Activated naive CD4-positive, alpha-beta T cell treated with Interleukin-2 at 50 U/mL for 16 hours (primary cell): ENCODE results near the gene MYO1B.

ENCODE experiments used
- DNase-seq: peaks from one replicate; pipeline ENCODE4 v3.0.0-alpha.2; 2020

MYO1B gene

GRCh38 chr2:191301971-191302370, 56.8 kb downstream of the MYO1B start:
- no peak for DNase-seq

- no peak for DNase-seq
These were observed 57.4 kb downstream of the MYO1B start for GRCh38 chr2:191302459-191303139.

DNA sequence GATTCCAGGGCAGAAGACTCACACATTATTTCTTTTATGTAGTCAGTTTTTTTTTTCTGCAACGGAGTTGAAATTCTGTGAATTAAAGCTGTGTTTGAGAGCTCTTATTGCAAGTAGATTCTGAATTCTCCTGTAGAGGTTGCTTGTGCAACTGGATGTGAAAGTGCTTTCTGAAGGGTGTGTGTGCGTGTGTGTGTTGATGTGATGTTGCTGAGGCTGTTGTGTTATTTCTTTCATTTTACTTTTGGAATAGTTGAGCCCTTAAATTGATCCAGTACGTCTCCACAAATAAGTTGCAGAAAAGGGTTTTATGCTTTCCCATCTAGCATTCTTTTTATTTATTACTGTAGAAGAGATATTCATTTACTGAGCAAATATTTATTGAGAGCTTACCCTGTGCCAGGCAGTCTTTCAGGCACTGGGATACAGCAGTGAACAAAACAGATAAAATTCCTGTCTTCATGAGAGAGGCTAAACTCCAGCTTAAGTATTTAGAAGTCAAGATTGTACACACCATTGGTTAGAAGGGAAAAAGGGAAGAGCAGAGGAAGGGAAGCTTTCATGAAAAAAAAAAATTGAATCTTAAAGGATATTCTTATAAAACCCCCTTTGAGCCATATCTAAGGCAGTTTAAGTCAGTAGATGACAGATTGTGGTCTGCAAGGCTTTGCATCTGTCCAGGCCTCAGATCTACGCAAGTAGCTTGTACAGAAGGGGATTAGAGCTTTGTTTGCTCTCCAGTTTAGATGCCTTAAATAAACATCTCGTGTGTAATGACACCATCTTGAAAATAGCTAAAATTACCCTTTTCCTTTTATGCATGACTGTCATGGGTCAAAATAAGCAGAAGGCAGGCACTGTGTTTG, 58.2 kb downstream of the MYO1B start:
- DNase-seq, result no peak

DNA sequence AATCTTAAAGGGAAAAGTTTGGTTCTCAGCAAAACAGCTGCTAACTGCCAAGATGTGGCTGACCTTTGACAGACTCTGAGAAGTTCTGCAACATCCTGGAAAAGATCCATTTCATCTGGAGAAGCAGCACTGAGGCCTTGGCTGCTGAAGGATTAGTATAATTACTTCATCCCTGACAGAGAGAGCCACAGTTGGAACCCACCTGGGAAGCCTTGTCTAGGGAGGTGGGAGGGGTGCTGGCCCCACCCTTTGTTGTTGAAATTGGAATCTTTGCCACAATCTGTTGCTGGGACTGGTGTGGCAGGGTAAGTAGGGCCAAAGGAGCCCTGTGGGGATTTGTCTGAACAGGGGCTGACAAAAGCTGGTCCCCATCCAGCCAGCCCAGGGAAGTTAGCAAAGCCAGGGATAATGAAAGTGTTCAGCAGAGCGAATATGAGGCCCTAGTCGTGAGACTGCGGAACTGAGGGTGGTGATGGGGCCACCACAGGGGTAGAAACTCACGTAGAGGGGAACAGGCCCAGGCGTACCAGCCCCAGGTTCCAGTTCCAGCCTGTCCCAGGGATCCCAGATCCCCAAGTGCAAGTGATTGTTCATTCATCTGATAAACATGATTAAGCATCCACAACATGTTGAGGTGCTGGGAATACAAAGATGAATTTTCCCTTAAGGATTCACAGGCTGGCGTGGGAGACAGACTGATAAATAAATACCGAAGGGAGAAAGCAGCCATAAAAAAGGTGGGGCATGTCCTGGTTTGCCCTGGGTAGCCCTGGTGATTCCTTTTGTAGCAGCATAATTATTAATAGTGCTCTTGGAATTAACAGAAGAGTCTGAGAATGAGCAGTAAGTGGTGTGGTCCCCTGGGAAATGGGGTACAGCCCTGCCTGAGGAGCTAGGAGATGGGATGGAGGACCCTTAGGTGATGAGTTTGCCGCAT, 60.0 kb downstream of the MYO1B start:
- DNase-seq, result no peak

- DNase-seq, result no peak
These were observed 62.8 kb downstream of the MYO1B start for GRCh38 chr2:191308026-191308425.

DNA sequence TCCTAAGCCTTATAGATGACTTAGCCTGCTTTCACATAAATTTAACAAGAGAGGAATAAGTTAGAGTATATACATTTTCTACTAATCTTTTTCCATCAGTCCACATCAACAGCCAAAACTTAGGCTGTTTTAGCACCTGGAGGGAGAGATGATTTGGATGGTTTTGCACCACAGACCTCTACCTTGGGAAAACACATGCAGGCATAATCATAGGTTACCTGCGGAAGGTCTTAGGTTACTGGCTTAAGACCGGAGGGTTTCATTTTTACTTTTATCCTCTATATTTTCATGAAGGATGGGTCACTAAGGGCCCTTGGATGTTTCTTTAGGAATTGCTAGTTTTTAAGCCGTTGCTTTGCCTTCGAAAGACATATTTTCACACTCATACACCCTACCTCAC, 66.0 kb downstream of the MYO1B start:
- no peak for DNase-seq

DNA sequence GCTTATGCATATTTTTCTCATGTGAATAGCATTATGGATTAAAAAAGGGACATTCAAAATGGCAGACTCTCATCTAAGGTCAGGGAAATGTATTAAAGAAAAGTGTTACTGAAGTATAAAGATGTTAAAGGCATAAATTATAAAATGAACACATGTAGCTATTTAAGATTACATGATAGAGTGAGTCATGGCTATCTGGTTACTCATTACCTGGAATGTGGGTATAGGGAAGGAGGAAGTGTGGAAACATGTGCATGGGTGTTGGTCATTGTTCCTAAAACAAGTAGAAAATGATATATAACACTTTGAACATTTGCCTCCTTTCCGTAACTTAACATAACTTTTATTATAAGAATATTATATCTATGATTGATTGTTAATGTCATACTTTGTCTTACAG, 66.4 kb downstream of the MYO1B start:
- no peak for DNase-seq

GRCh38 chr2:191312163-191312562, 67.0 kb downstream of the MYO1B start:
- no peak for DNase-seq

- no peak for DNase-seq
These were observed 67.5 kb downstream of the MYO1B start for GRCh38 chr2:191312662-191313061.

GRCh38 chr2:191314697-191315364, 69.6 kb downstream of the MYO1B start:
- no peak for DNase-seq

GRCh38 chr2:191315365-191315752, 70.2 kb downstream of the MYO1B start:
- no peak for DNase-seq

- DNase-seq, result no peak
These were observed 71.2 kb downstream of the MYO1B start for GRCh38 chr2:191316246-191316994.

DNA sequence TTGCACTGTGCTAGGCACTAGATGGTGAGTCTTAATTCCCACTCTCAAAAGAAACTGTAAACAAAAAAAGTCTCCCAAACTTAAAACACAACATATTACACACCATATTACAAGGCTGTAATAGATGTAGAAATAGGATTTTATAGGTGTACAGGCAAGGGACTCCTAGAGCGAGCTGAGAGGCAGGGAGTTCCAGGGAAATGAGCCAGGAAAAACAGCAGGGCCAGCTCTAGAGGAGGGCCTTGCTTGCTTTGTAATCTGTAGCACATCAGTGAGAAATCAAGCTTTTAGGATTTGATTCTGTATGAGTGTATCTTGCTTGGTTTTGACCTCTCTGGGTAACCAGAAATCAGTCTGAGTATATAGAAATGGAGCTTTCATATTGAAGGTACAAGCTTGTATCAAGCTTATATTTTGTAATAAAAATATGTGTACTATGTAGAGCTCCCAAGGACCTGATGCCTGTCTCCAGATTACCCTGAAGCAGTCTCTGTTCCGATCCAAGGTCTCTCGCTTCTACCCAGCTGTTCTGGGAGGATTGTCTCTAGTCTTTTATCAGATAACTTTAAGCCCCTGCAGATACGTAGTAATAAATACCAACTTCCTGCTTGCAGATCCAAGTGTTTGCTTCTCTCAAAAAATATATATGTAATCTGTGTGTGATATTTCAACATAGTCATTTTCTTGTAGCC, 73.0 kb downstream of the MYO1B start:
- DNase-seq, result no peak

- DNase-seq, result no peak
These were observed 73.5 kb downstream of the MYO1B start for GRCh38 chr2:191318729-191319078.

- DNase-seq, result no peak
These were observed 74.0 kb downstream of the MYO1B start for GRCh38 chr2:191319186-191319585.

DNA sequence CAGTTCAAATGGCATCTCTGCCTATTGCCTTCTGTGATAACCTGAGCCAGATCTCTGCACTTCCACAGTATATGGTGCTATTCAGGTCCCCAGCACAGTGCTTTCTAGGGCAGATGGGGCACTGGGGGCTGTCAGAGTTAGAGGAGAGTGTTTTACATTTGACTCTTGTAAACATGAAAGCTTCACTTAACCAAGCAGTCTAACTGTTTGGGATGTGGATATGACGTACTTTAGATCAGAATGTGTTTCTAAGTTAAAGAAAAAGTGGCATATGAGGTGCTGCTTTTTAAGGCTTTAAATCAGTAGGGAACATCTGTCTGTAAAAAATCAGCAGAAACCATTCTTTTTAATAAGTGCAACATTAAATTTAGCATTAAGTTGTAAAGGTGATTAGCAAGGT, 75.7 kb downstream of the MYO1B start:
- DNase-seq, result no peak

- no peak for DNase-seq
These were observed 76.9 kb downstream of the MYO1B start for GRCh38 chr2:191321861-191322662.

DNA sequence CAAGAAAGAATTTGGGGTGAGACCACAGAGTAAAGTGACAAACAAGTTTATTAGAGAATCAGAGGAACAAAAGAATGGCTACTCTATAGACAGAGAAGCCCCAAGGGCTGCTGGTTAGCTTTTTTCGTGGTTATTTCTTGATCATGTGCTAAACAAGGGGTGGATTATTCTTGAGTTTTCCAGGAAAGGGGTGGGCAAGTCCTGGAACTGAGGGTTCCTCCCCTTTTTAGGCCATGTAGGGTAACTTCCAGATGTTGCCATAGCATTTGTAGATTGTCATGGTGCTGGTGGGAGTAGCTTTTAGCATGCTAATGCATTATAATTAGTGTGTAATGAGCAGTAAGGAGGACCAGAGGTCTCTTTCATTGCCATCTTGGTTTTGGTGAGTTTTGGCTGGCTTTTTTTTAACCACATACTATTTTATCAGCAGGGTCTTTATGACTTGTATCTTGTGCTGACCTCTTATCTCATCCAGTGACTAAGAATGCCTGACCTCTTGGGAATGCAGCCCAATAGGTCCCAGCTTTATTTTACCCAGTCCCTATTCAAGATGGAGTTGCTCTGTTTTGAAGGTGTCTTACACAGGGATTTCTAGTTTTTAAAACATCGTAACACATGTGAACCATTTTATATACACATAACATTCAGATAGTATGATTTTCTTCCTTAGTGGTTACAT, 77.8 kb downstream of the MYO1B start:
- no peak for DNase-seq

- DNase-seq, result no peak
These were observed 80.6 kb downstream of the MYO1B start for GRCh38 chr2:191325651-191326365.
